OCI-LY7 (cell line): ENCODE results near the gene DHPS. TPM values are rescaled to one million over a fixed set of nuclear protein-coding genes. Genes with fewer than 3 reads are reported as not detected.

Experiments used
- BruUV-seq: library from RNA; stranded (reverse); fragments of 400-500 nt; replicated peaks from 2 replicates; lab custom pipeline; 2021; lab: Mats Ljungman, UMichigan
- CTCF ChIA-PET: fragments of 300-600 bp; sonication (Branson Sonifier 250); formaldehyde crosslinking; loops from one replicate; lab custom pipeline; 2022; ENCODE audit warnings: antibody characterized with exemption; ENCODE audit not compliant: unreplicated experiment; lab: Charles Lee
- POLR2A ChIA-PET: fragments of 300-600 bp; sonication (Branson Sonifier 250); formaldehyde crosslinking; loops from one replicate; lab custom pipeline; 2022; ENCODE audit warnings: antibody characterized with exemption; lab: Charles Lee
- DNase-seq: peaks from one replicate; pipeline ENCODE4 v3.0.0-alpha.2; 2015; ENCODE audit warnings: low spot score
- H2AFZ ChIP-seq: fragments of 200-600 bp; sonication (generic), shearing (Covaris generic); 2 replicates; pipeline ENCODE4 v1.6.1; 2014; ENCODE audit warnings: mild to moderate bottlenecking, antibody characterized with exemption, low read length, moderate library complexity
- H3K27ac ChIP-seq: fragments of 200-600 bp; sonication (generic); 2 replicates; pipeline ENCODE4 v1.5.1; 2014; ENCODE audit warnings: mixed run types, low read depth, mild to moderate bottlenecking, moderate library complexity, low read length, inconsistent platforms; ENCODE audit not compliant: poor library complexity, severe bottlenecking
- H3K36me3 ChIP-seq: fragments of 200-600 bp; sonication (generic); 2 replicates; pipeline ENCODE4 v1.6.1; 2014; ENCODE audit warnings: mild to moderate bottlenecking, antibody characterized with exemption, low read length, moderate library complexity, mixed read lengths; ENCODE audit not compliant: insufficient read depth
- H3K4me1 ChIP-seq: fragments of 200-600 bp; sonication (generic); 2 replicates; pipeline ENCODE4 v1.5.1; 2014; ENCODE audit warnings: mild to moderate bottlenecking, low read length; ENCODE audit not compliant: insufficient read depth, poor library complexity, severe bottlenecking
- H3K4me2 ChIP-seq: fragments of 200-600 bp; sonication (generic); 2 replicates; pipeline ENCODE4 v1.6.1; 2014; ENCODE audit warnings: mild to moderate bottlenecking, low read length
- H3K4me3 ChIP-seq: fragments of 200-600 bp; sonication (generic); 2 replicates; pipeline ENCODE4 v1.5.1; 2014; ENCODE audit warnings: mild to moderate bottlenecking, low read depth, low read length; ENCODE audit not compliant: poor library complexity, severe bottlenecking
- H3K79me2 ChIP-seq: fragments of 200-600 bp; sonication (generic); 2 replicates; pipeline ENCODE4 v1.6.1; 2016; ENCODE audit warnings: low read depth, mild to moderate bottlenecking, low read length, moderate library complexity, mixed read lengths; ENCODE audit not compliant: insufficient read depth
- H3K9me2 ChIP-seq: fragments of 200-600 bp; sonication (generic); 2 replicates; pipeline ENCODE4 v1.6.1; 2016; ENCODE audit warnings: mild to moderate bottlenecking, low read length, mixed read lengths; ENCODE audit not compliant: insufficient read depth
- H3K9me3 ChIP-seq: fragments of 200-600 bp; sonication (generic); 2 replicates; pipeline ENCODE4 v1.6.1; 2014; ENCODE audit warnings: mild to moderate bottlenecking, mixed run types, low read length, mixed read lengths
- H4K20me1 ChIP-seq: fragments of 200-600 bp; sonication (generic); 2 replicates; pipeline ENCODE4 v1.6.1; 2014; ENCODE audit warnings: mild to moderate bottlenecking, antibody characterized with exemption, low read length, moderate library complexity, mixed read lengths; ENCODE audit not compliant: insufficient read depth
- CTCF ChIP-seq: fragments of 200-600 bp; sonication (generic); conservative IDR thresholded peaks from 2 replicates; pipeline ENCODE4 v1.5.1; 2014; ENCODE audit warnings: mild to moderate bottlenecking, antibody characterized with exemption, low read length, moderate library complexity, mixed read lengths
- EZH2phosphoT487 ChIP-seq: fragments of 200-600 bp; sonication (generic); IDR thresholded peaks from 2 replicates; pipeline ENCODE4 v1.6.1; 2018; ENCODE audit warnings: low read depth, borderline replicate concordance, mild to moderate bottlenecking, mixed run types, antibody characterized with exemption, low read length, moderate library complexity, mixed read lengths
- intact Hi-C: fragments of 100-400 bp; cut with micrococcal nuclease; formaldehyde crosslinking; loops from one replicate; pipeline ENCODE4 v1.10.0; 2022; ENCODE audit not compliant: unreplicated experiment
- total RNA-seq, 2 experiments: library from RNA; depleted of rRNA in 1 of 2; stranded (reverse); fragments of >200 nt in 1 of 2; shearing (Covaris generic) in 1 of 2; gene quantifications; 2 replicates each; pipeline ENCODE4 v1.2.3, GENCODE V29; 2014 to 2022

The DHPS gene
- total RNA-seq, 2 experiments from 2014 or later: 101 to 102 TPM

- H3K4me1 ChIP-seq: peaks cover 26% of the 10 kb centered on the region
- H3K36me3 ChIP-seq: peaks cover 55% of the 10 kb centered on the region
- H2AFZ ChIP-seq: peak overlapping the region; percentile 31; the same call in 1 of the 2 replicates
- ChIA-PET CTCF (interaction anchor here (1.1 to 1.8 kb wide), 2 partner anchors 11 to 13 kb away, joined by 4 to 14 read pairs; partner anchors contain the start of gene TRIR), POLR2A (interaction anchor here (0.6 to 3.6 kb wide), 7 partner anchors 10 to 157 kb away, joined by 3 to 32 read pairs (median 4); partner anchors contain the start of genes GET3, MAN2B1, TRIR and WDR83)
- H3K9me2 ChIP-seq: no peaks in the 10 kb centered on the region
- no peak for TF ChIP-seq EZH2phosphoT487
- TF ChIP-seq CTCF: no peak
- peak overlapping the region; percentile 74 for H3K27ac ChIP-seq
- DNase-seq: peak; percentile 100
- intact Hi-C loops: loop anchor here (1.0 to 5.0 kb wide), 2 partner anchors 41 to 70 kb away; partner anchors contain the start of genes DHPS and JUNB
- H3K4me3 ChIP-seq: peak overlapping the region; percentile 82
- H4K20me1 ChIP-seq: peaks cover 13% of the 10 kb centered on the region; the same call in 1 of the 2 replicates
- H3K9me3 ChIP-seq: no peaks in the 10 kb centered on the region
- TSS peak; percentile 99 for BruUV-seq
- H3K79me2 ChIP-seq: peaks cover 60% of the 10 kb centered on the region
- peak overlapping the region; percentile 97 for H3K4me2 ChIP-seq
These were observed 41.1 kb upstream of the DHPS start for GRCh38 chr19:12722566-12723380.

- Histone ChIP-seq H3K4me1 (peaks cover 18% of the 10 kb centered on the region), H2AFZ (no peak overlapping the region), H3K4me3 (peak overlapping the region; percentile 82), H4K20me1 (peaks cover 13% of the 10 kb centered on the region; the same call in 1 of the 2 replicates), H3K79me2 (peaks cover 68% of the 10 kb centered on the region), H3K9me3 (no peaks in the 10 kb centered on the region), H3K36me3 (peaks cover 58% of the 10 kb centered on the region), H3K4me2 (peak overlapping the region; percentile 97), H3K9me2 (no peaks in the 10 kb centered on the region), H3K27ac (peak overlapping the region; percentile 74)
- no TSS peak for BruUV-seq
- DNase-seq: peak; percentile 64
- intact Hi-C loops: loop anchor here (1.0 to 5.0 kb wide), 2 partner anchors 41 to 70 kb away; partner anchors contain the start of genes DHPS and JUNB
- CTCF ChIA-PET: interaction anchor here (1.1 kb wide), 1 partner anchor 14 kb away, joined by 4 read pairs; no protein-coding TSS in a partner anchor
- POLR2A ChIA-PET: interaction anchor here (0.7 to 3.6 kb wide), 4 partner anchors 11 to 61 kb away, joined by 3 to 32 read pairs (median 7); partner anchors contain the start of genes GET3 and TRIR
- no peak for TF ChIP-seq CTCF
- TF ChIP-seq EZH2phosphoT487: no peak
These were observed 40.2 kb upstream of the DHPS start for GRCh38 chr19:12721656-12722565.
